ENCODE measurements around the gene MED12L. TPM values are rescaled to one million over a fixed set of nuclear protein-coding genes. Genes with fewer than 3 reads are reported as not detected.

MED12L gene
- total and polyA plus RNA-seq, 7 donors = 0.01 to 2.6 (median 0.17) TPM

DNA sequence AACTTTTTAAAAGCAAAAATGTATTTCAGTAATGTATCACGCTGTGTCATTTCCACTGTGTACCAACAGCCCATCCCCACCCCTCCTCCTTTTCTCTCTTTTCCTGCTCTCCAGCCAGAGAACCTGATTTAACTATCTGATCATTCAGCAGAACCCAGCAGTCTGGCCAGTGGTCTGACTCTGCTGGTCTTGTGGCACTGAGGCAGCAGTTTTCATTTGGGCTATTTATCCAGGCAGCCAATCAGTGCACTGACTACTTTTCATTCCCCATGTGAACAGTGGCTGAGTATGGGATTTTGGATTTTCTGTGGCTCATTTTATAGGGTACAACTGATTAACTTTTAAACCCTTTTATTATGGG, 61.2 kb downstream of the MED12L start:
- no peaks in the 10 kb centered on the region for H3K36me3 ChIP-seq (ENCODE audit: insufficient read depth in 1 of 2, low read depth in 1 of 2)
- TF ChIP-seq CTCF (IDR thresholded peaks at IDR 0.05) = no peak
- no peak overlapping the region for H3K27ac ChIP-seq
- intact Hi-C loops (cut with DNase I) = loop anchor here (2.0 to 5.0 kb wide), 3 partner anchors 224 to 426 kb away; no protein-coding TSS in a partner anchor
- ATAC-seq = peak; percentile 3 to 25 (median 18)
- peaks cover 0 to 7% (median 0%) of the 10 kb centered on the region in 3 donors for H3K27me3 ChIP-seq (ENCODE audit: insufficient read depth in 3 of 3, low read length in 2 of 3)
- DNase-seq = no peak
- peaks cover 12% of the 10 kb centered on the region for H3K4me1 ChIP-seq
- WGBS, 3 donors = 73 to 79% (median 76%) methylated on average over 1 of the region's 1 CpG
- no peaks in the 10 kb centered on the region for H3K9me3 ChIP-seq
- no peak overlapping the region for H3K4me3 ChIP-seq

DNA sequence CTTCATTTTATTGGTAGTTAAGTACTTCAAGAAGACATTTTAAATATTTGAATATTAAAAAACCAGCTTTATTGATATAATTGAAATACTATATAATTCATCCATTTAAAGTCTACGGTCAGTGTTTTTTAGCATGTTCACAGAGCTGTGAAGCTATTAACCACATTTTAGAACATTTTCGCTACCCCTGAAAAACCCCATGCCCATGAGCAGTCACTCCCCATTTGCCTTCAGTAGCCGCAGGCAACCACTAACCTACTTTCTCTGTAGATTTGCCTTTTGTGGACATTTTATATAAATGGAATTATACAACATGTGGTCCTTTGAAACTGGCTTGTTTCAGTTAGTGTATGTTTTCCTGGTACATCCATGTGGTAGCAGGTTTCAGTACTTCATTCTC, 61.8 kb downstream of the MED12L start:
- H3K4me1 ChIP-seq = peaks cover 12% of the 10 kb centered on the region
- intact Hi-C loops (cut with DNase I) = loop anchor here (2.0 to 5.0 kb wide), 3 partner anchors 225 to 426 kb away; no protein-coding TSS in a partner anchor
- H3K27me3 ChIP-seq (ENCODE audit: insufficient read depth in 3 of 3, low read length in 2 of 3) = peaks cover 0 to 7% (median 0%) of the 10 kb centered on the region in 3 donors
- no peak overlapping the region for H3K4me3 ChIP-seq
- no peaks in the 10 kb centered on the region for H3K36me3 ChIP-seq (ENCODE audit: insufficient read depth in 1 of 2, low read depth in 1 of 2)
- DNase-seq (no peak), ATAC-seq (no peak)
- H3K9me3 ChIP-seq = no peaks in the 10 kb centered on the region
- no peak for TF ChIP-seq CTCF (IDR thresholded peaks at IDR 0.05)
- no peak overlapping the region for H3K27ac ChIP-seq
- 91 to 97% (median 97%) methylated on average over 3 of the region's 3 CpGs for WGBS, 3 donors

GRCh38 chr3:151152455-151153079, 67.1 kb downstream of the MED12L start:
- no peak overlapping the region for H3K27ac ChIP-seq
- no peaks in the 10 kb centered on the region for H3K4me1 ChIP-seq
- no peak for DNase-seq
- no peak for ATAC-seq
- intact Hi-C loops (cut with DNase I) = no loop called here
- no peaks in the 10 kb centered on the region for H3K9me3 ChIP-seq
- no peaks in the 10 kb centered on the region for H3K36me3 ChIP-seq (ENCODE audit: insufficient read depth in 1 of 2, low read depth in 1 of 2)
- H3K4me3 ChIP-seq = no peak overlapping the region
- H3K27me3 ChIP-seq (ENCODE audit: insufficient read depth in 3 of 3, low read length in 2 of 3) = no peaks in the 10 kb centered on the region
- TF ChIP-seq CTCF (IDR thresholded peaks at IDR 0.05) = no peak
- WGBS, 3 donors = 96 to 98% (median 96%) methylated on average over 4 of the region's 4 CpGs

- no peak for TF ChIP-seq CTCF (IDR thresholded peaks at IDR 0.05)
- intact Hi-C loops (cut with DNase I) = no loop called here
- ATAC-seq = no peak
Measured at GRCh38 chr3:151154566-151154965, 69.1 kb downstream of the MED12L start.

More at GRCh38 chr3:151154566-151154965, 69.1 kb downstream of the MED12L start:
- Histone ChIP-seq H3K36me3 (ENCODE audit: insufficient read depth in 1 of 2, low read depth in 1 of 2) (no peaks in the 10 kb centered on the region), H3K9me3 (no peaks in the 10 kb centered on the region), H3K27ac (no peak overlapping the region), H3K27me3 (ENCODE audit: insufficient read depth in 3 of 3, low read length in 2 of 3) (no peaks in the 10 kb centered on the region), H3K4me1 (no peaks in the 10 kb centered on the region), H3K4me3 (no peak overlapping the region)
- WGBS, 3 donors = 87 to 93% (median 89%) methylated on average over 6 of the region's 6 CpGs
- no peak for DNase-seq
